Adrenal gland (tissue), 5 donors: ENCODE data around the gene PTPN22.

ENCODE experiments used
- POLR2A ChIP-seq, 2 donors: fragments of 450-650 bp; IDR thresholded peaks; one replicate each; pipeline ENCODE4 v1.6.1; 2017; ENCODE audit warnings: antibody characterized with exemption in 2 of 2, mild to moderate bottlenecking in 2 of 2, moderate library complexity in 1 of 2
- TF ChIP-seq, protein P1 (sequence below), 6 experiments: fragments of 450-650 bp in 4 of 6; fragments of 200-600 bp in 2 of 6; sonication (generic) in 1 of 6; IDR thresholded peaks; 1 replicate in 5 of 6; 2 replicates in 1 of 6; pipeline versions ENCODE4 v1.5.1 to v1.8.0; 2016 to 2021; ENCODE audit warnings: antibody characterized with exemption in 6 of 6, mild to moderate bottlenecking in 2 of 6, moderate library complexity in 1 of 6
- donor health status: DM: no; HTN: no; CAD: no.

DNA sequence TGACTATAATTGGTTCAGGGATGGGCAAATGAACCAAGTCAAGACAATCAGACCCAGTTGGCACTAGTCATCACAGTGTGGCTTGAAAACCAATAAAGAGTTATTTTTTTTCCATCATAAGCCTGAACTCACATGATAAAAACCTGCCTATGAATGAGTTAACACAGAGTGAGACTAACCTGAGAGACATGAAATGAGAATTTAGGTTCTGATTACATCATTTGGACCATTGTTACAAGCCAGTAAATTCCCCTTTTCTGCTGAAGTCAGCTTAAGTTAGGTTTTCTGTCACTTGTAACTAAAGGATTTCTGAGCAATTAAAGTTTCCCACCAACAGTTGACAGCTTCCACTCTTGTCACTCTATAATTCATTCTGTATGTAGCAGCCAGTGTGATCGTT lies 49.6 kb downstream of the PTPN22 start:
- TF ChIP-seq, protein P1, sequence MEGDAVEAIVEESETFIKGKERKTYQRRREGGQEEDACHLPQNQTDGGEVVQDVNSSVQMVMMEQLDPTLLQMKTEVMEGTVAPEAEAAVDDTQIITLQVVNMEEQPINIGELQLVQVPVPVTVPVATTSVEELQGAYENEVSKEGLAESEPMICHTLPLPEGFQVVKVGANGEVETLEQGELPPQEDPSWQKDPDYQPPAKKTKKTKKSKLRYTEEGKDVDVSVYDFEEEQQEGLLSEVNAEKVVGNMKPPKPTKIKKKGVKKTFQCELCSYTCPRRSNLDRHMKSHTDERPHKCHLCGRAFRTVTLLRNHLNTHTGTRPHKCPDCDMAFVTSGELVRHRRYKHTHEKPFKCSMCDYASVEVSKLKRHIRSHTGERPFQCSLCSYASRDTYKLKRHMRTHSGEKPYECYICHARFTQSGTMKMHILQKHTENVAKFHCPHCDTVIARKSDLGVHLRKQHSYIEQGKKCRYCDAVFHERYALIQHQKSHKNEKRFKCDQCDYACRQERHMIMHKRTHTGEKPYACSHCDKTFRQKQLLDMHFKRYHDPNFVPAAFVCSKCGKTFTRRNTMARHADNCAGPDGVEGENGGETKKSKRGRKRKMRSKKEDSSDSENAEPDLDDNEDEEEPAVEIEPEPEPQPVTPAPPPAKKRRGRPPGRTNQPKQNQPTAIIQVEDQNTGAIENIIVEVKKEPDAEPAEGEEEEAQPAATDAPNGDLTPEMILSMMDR (IDR thresholded peaks at IDR 0.05) = no peak
- TF ChIP-seq POLR2A (IDR thresholded peaks at IDR 0.05) = no peak
